HepG2 (cell line): ENCODE results near the gene DTYMK. TPM values are rescaled to one million over a fixed set of nuclear protein-coding genes. Genes with fewer than 3 reads are reported as not detected.
A peak's percentile ranks its signal among the peaks of the same experiment; 100 is the strongest.

Source experiments
- ATAC-seq: fragments of 200-7000 bp; cut with Tn5 transposase; 3 replicates; pipeline ENCODE4 v1.9.1; 2020; ENCODE audit warnings: mild to moderate bottlenecking, moderate library complexity
- BruUV-seq: library from RNA; stranded (reverse); fragments of 400-500 nt; replicated peaks from 2 replicates; lab custom pipeline; 2021; lab: Mats Ljungman, UMichigan
- CTCF ChIA-PET: fragments of 300-600 bp; formaldehyde crosslinking; extraction: SDS; loops from one replicate; lab custom pipeline; 2021; ENCODE audit warnings: low total read pairs, inconsistent platforms, low intra/inter-chr PET ratio; lab: Yijun Ruan, JAX
- POLR2A ChIA-PET: fragments of 350-600 bp; sonication (Branson Sonifier 250); formaldehyde crosslinking; loops from one replicate; lab custom pipeline; 2020; ENCODE audit warnings: antibody characterized with exemption, inconsistent platforms; lab: Yijun Ruan, JAX
- DNase-seq: peaks from one replicate; pipeline ENCODE4 v3.0.0-alpha.2; 2015; ENCODE audit warnings: low spot score
- FAIRE-seq: peaks from 3 replicates; lab custom pipeline; 2011; peaks lifted over from hg19 to GRCh38; lab: Jason Lieb, UNC
- H2AFZ ChIP-seq: one replicate; pipeline ENCODE4 v1.6.1; 2011; ENCODE audit warnings: low read length, inconsistent platforms
- H3K27ac ChIP-seq: fragments of 300-600 bp; 3 replicates; pipeline ENCODE4 v1.8.0; 2011; ENCODE audit warnings: mixed run types, mild to moderate bottlenecking, mixed read lengths, low read length, inconsistent platforms; ENCODE audit not compliant: insufficient read depth; ENCODE audit errors: extremely low read length
- H3K27me3 ChIP-seq, 2 experiments: fragments of 200-600 bp in 1 of 2; 2 replicates in 1 of 2; 3 replicates in 1 of 2; pipeline versions ENCODE4 v1.6.0 to v1.8.0; 2011; ENCODE audit warnings: low read length in 2 of 2, mild to moderate bottlenecking in 2 of 2, moderate library complexity in 2 of 2, inconsistent platforms in 1 of 2; ENCODE audit not compliant: insufficient read depth in 2 of 2, control insufficient read depth in 1 of 2
- H3K36me3 ChIP-seq, 2 experiments: fragments of 200-600 bp in 1 of 2; replicated peaks in 1 of 2; 2 replicates in 1 of 2; 3 replicates in 1 of 2; pipeline versions ENCODE4 v1.5.1 to v1.8.0; 2011; ENCODE audit warnings: low read length in 2 of 2, inconsistent platforms in 1 of 2; ENCODE audit not compliant: insufficient read depth in 2 of 2, control insufficient read depth in 1 of 2
- H3K4me1 ChIP-seq: 2 replicates; pipeline ENCODE4 v1.5.1; 2012; ENCODE audit warnings: low read length, inconsistent platforms; ENCODE audit not compliant: insufficient read depth
- H3K4me2 ChIP-seq: 2 replicates; pipeline ENCODE4 v1.6.0; 2011; ENCODE audit warnings: low read depth, low read length, inconsistent platforms
- H3K4me3 ChIP-seq, 3 experiments: fragments of 200-600 bp in 1 of 3; sonication (generic), shearing (Covaris generic) in 1 of 3; replicated peaks in 1 of 3; 2 replicates each; pipeline ENCODE4 v1.5.1; 2011 to 2016; ENCODE audit warnings: low read length in 3 of 3, inconsistent platforms in 2 of 3, low read depth in 2 of 3, mild to moderate bottlenecking in 2 of 3, control low read depth in 1 of 3, mixed read lengths in 1 of 3; ENCODE audit not compliant: insufficient read depth in 1 of 3
- H3K79me2 ChIP-seq: one replicate; pipeline ENCODE4 v1.6.1; 2011; ENCODE audit warnings: low read length, inconsistent platforms; ENCODE audit not compliant: insufficient read depth
- H3K9ac ChIP-seq: 2 replicates; pipeline ENCODE4 v1.6.0; 2011; ENCODE audit warnings: mild to moderate bottlenecking, low read depth, low read length, inconsistent platforms; ENCODE audit not compliant: insufficient read depth
- H3K9me3 ChIP-seq: 2 replicates; pipeline ENCODE4 v1.5.1; 2012; ENCODE audit warnings: mild to moderate bottlenecking, low read length
- H4K20me1 ChIP-seq: 2 replicates; pipeline ENCODE4 v1.6.0; 2011; ENCODE audit warnings: inconsistent platforms, mild to moderate bottlenecking, low read length, moderate library complexity; ENCODE audit not compliant: insufficient read depth
- AGO2 ChIP-seq: fragments of 200-400 bp; formaldehyde crosslinking; optimal IDR thresholded peaks from 2 replicates; pipeline ENCODE3; 2017; ENCODE audit warnings: mild to moderate bottlenecking, low read depth, low read length, moderate library complexity
- BRF2 ChIP-seq: sonication (generic); formaldehyde crosslinking; IDR thresholded peaks from 2 replicates; pipeline ENCODE4 v1.8.1; 2022; ENCODE audit warnings: mild to moderate bottlenecking, missing genetic modification reagents
- CERS6 ChIP-seq: sonication (generic); formaldehyde crosslinking; IDR thresholded peaks from 2 replicates; pipeline ENCODE4 v1.5.0; 2020; ENCODE audit warnings: missing genetic modification reagents
- CREBL2 ChIP-seq: sonication (generic); formaldehyde crosslinking; IDR thresholded peaks from 2 replicates; pipeline ENCODE4 v1.8.1; 2023; ENCODE audit warnings: missing genetic modification reagents, mild to moderate bottlenecking, borderline replicate concordance
- EED ChIP-seq: sonication (generic); formaldehyde crosslinking; IDR thresholded peaks from 2 replicates; pipeline ENCODE4 v1.5.0; 2020; ENCODE audit warnings: mild to moderate bottlenecking, missing genetic modification reagents
- HOXA5 ChIP-seq: sonication (generic); formaldehyde crosslinking; IDR thresholded peaks from 2 replicates; pipeline ENCODE4 v1.4.0; 2020; ENCODE audit warnings: missing genetic modification reagents
- KLF16 ChIP-seq, 2 experiments: sonication (generic) in 1 of 2; formaldehyde crosslinking in 1 of 2; IDR thresholded peaks; 2 replicates each; pipeline versions ENCODE4 v1.6.1 to v1.8.0; 2016 to 2023; ENCODE audit warnings: missing genetic modification reagents in 2 of 2, missing compliant biosample characterization in 1 of 2
- MTA1 ChIP-seq: sonication (generic); formaldehyde crosslinking; IDR thresholded peaks from 2 replicates; pipeline ENCODE4 v1.4.0; 2020; ENCODE audit warnings: missing genetic modification reagents, mild to moderate bottlenecking, borderline replicate concordance
- ONECUT2 ChIP-seq: sonication (generic); formaldehyde crosslinking; IDR thresholded peaks from 2 replicates; pipeline ENCODE4 v1.4.0; 2020; ENCODE audit warnings: missing genetic modification reagents
- PITX1 ChIP-seq: sonication (generic); formaldehyde crosslinking; IDR thresholded peaks from 2 replicates; pipeline ENCODE4 v1.5.1; 2020; ENCODE audit warnings: mild to moderate bottlenecking, missing genetic modification reagents
- RBFOX2 ChIP-seq: fragments of 200-400 bp; formaldehyde crosslinking; IDR thresholded peaks from 2 replicates; pipeline ENCODE4 v1.6.1; 2017; ENCODE audit warnings: low read depth, mild to moderate bottlenecking, low read length
- RBM22 ChIP-seq: fragments of 200-400 bp; formaldehyde crosslinking; optimal IDR thresholded peaks from 2 replicates; pipeline ENCODE3; 2017; ENCODE audit warnings: mild to moderate bottlenecking, low read length, moderate library complexity
- RXRA ChIP-seq: sonication (generic); formaldehyde crosslinking; IDR thresholded peaks from 2 replicates; pipeline ENCODE4 v1.5.1; 2020; ENCODE audit warnings: missing genetic modification reagents
- TFAP4 ChIP-seq: sonication (generic); IDR thresholded peaks from 2 replicates; pipeline ENCODE4 v1.6.1; 2016; ENCODE audit warnings: low read depth, borderline replicate concordance
- ZC3H13 ChIP-seq: sonication (generic); formaldehyde crosslinking; IDR thresholded peaks from 2 replicates; pipeline ENCODE4 v1.8.1; 2023; ENCODE audit warnings: mild to moderate bottlenecking, missing genetic modification reagents, moderate library complexity
- ZNF12 ChIP-seq: sonication (generic); formaldehyde crosslinking; IDR thresholded peaks from 2 replicates; pipeline ENCODE4 v1.5.0; 2020; ENCODE audit warnings: missing genetic modification reagents
- ZNF280B ChIP-seq: sonication (generic); formaldehyde crosslinking; IDR thresholded peaks from 2 replicates; pipeline ENCODE4 v1.5.0; 2020; ENCODE audit warnings: missing genetic modification reagents, mild to moderate bottlenecking, borderline replicate concordance
- ZNF549 ChIP-seq: sonication (generic); formaldehyde crosslinking; IDR thresholded peaks from 2 replicates; pipeline ENCODE4 v1.5.0; 2020; ENCODE audit warnings: missing genetic modification reagents
- ZNF672 ChIP-seq: sonication (generic); formaldehyde crosslinking; IDR thresholded peaks from 2 replicates; pipeline ENCODE4 v1.8.1; 2022; ENCODE audit warnings: missing genetic modification reagents
- ZNF703 ChIP-seq: sonication (generic); formaldehyde crosslinking; IDR thresholded peaks from 2 replicates; pipeline ENCODE4 v1.5.1; 2020; ENCODE audit warnings: missing genetic modification reagents, mild to moderate bottlenecking, moderate library complexity, borderline replicate concordance
- WGBS: methylation state at CpG from one replicate; pipeline ENCODE4 v1.1.6; 2017; ENCODE audit warnings: low lambda C conversion rate; 5-methylcytosine and 5-hydroxymethylcytosine counted together
- in situ Hi-C: cut with HindIII; loops from 2 replicates; pipeline ENCODE4 v1.10.0; 2017; ENCODE audit warnings: low pct_unique_long_range_greater_than_20kb; ENCODE audit not compliant: extremely low pct_ligation_motif_present
- intact Hi-C: fragments of 100-400 bp; cut with micrococcal nuclease; formaldehyde crosslinking; loops from one replicate; pipeline ENCODE4 v1.10.0; 2022; ENCODE audit not compliant: unreplicated experiment
- polyA plus RNA-seq, 8 experiments: library from polyadenylated mRNA; depleted of rRNA in 3 of 8; stranded (reverse) in 7 of 8; unstranded in 1 of 8; fragments of >200 nt; fragmentation: Illumina TruSeq in 4 of 8; extraction: Trizol in 4 of 8; gene quantifications; 2 replicates each; pipeline versions ENCODE4 v1.2.1 to v1.2.3, GENCODE V29; 2011 to 2016; ENCODE audit warnings: low read depth in 4 of 8, missing spikeins in 1 of 8, mixed read lengths in 1 of 8; ENCODE audit not compliant: insufficient read depth in 1 of 8
- total RNA-seq, 5 experiments: library from RNA; depleted of rRNA; stranded (reverse); fragments of >200 nt; fragmentation: Illumina TruSeq; extraction: Trizol; gene quantifications; 2 replicates each; pipeline ENCODE4 v1.2.3, GENCODE V29; 2016; ENCODE audit warnings: low read depth in 1 of 5

Gene DTYMK
- total and polyA plus RNA-seq, 2 of the 13 experiments (the other 11 are each of a cell fraction or from before 2014, with no cell fraction given), result 57.5 to 134 TPM

GRCh38 chr2:241677392-241677791, 9.2 kb downstream of the DTYMK start:
- no peaks in the 10 kb centered on the region for H3K27me3 ChIP-seq
- ATAC-seq (no peak), DNase-seq (no peak)
- no peak overlapping the region for H2AFZ ChIP-seq
- CTCF ChIA-PET, result no interaction called here
- no peaks in the 10 kb centered on the region for H4K20me1 ChIP-seq
- no peaks in the 10 kb centered on the region for H3K79me2 ChIP-seq
- no peak overlapping the region for H3K4me3 ChIP-seq
- no peak overlapping the region for H3K9ac ChIP-seq
- H3K4me2 ChIP-seq, result no peak overlapping the region
- H3K36me3 ChIP-seq, result peaks cover 33 to 70% of the 10 kb centered on the region in 2 experiments
- in situ Hi-C loops, result no loop called here
- TF ChIP-seq ZNF280B (0 out of 2 replicates have a peak, but pooled peaks have one; percentile 22), ZNF672 (CRISPR knock-in tag) (no peak), CREBL2 (no peak), RBM22 (peak; percentile 72), RBFOX2 (peak; percentile 65), AGO2 (peak; percentile 68), HOXA5 (CRISPR knock-in tag) (no peak), CERS6 (CRISPR knock-in tag) (no peak), ZNF12 (no peak), ZNF549 (CRISPR knock-in tag) (no peak), ZNF703 (CRISPR knock-in tag) (no peak), ZC3H13 (0 out of 2 replicates have a peak, but pooled peaks have one; percentile 23), EED (CRISPR knock-in tag) (0 out of 2 replicates have a peak, but pooled peaks have one; percentile 55), PITX1 (CRISPR knock-in tag) (no peak), TFAP4 (no peak), KLF16 (CRISPR knock-in tag; IDR thresholded peaks at IDR 0.05) (no peak), RXRA (CRISPR knock-in tag) (peak; percentile 14; the same call in 1 of the 2 replicates), ONECUT2 (CRISPR knock-in tag) (no peak), MTA1 (CRISPR knock-in tag) (0 out of 2 replicates have a peak, but pooled peaks have one; percentile 2), BRF2 (CRISPR knock-in tag) (0 out of 2 replicates have a peak, but pooled peaks have one; percentile 20)
- TF ChIP-seq, all 625 proteins: peak for 9
- 99% methylated on average over 24 of the region's 24 CpGs for WGBS
- BruUV-seq, result no TSS peak
- POLR2A ChIA-PET, result interaction anchor here (2.8 kb wide), 1 partner anchor 9 kb away, joined by 13 read pairs; the partner anchor contains the start of gene DTYMK
- intact Hi-C loops, result no loop called here
- Histone ChIP-seq H3K4me1 (no peaks in the 10 kb centered on the region), H3K27ac (no peak overlapping the region), H3K9me3 (no peaks in the 10 kb centered on the region)
- no peak for FAIRE-seq
